DMS114 treated with DMSO at 0.1 percent for 48 hours (cell line): Measurements from ENCODE around the gene FNDC11.
"Not testable (repeated sequence)": the region's sequence is repeated elsewhere in the genome, so short reads cannot be mapped to it uniquely, and the experiment has no call there.

ENCODE experiments used
- DNase-seq: peaks from one replicate; lab custom pipeline; 2025; ENCODE audit not compliant: unreplicated experiment; lab: John Stamatoyannopoulos, UW

The FNDC11 gene

GRCh38 chr20:63597651-63598478 lies 43.9 kb downstream of the FNDC11 start:
- no peak for DNase-seq

GRCh38 chr20:63598479-63599395 lies 44.8 kb downstream of the FNDC11 start:
- DNase-seq: no peak

DNA sequence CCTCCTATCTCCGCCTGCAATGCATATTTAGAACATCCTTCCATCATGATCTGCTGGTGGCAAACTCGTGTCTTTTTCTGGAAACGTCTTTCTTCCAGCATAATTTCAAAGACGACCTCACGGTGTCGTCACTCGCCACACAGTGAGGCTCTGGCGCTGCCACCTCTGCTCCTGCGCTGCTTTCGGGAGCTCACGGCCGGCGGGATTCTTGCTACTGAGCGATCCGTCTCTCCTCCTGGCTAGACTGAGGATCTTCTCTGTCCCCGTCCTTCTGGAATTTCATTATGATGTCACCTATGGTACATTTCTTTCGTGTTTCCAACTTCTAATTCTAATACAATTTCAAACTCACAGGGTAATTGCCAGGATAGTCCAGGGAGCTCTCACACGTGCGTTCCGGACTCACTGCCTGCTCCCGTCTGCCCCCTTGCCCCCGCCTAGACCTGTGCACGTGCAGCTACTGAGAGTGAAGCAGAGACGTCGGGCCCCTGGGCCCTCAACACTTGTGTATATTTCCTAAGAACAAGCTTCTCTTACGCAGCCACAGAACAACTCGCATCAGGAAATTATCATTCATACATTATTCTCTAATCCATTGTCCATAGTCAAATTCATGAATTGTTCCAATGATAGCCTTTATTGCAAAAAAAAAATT lies 45.6 kb downstream of the FNDC11 start:
- no peak for DNase-seq

DNA sequence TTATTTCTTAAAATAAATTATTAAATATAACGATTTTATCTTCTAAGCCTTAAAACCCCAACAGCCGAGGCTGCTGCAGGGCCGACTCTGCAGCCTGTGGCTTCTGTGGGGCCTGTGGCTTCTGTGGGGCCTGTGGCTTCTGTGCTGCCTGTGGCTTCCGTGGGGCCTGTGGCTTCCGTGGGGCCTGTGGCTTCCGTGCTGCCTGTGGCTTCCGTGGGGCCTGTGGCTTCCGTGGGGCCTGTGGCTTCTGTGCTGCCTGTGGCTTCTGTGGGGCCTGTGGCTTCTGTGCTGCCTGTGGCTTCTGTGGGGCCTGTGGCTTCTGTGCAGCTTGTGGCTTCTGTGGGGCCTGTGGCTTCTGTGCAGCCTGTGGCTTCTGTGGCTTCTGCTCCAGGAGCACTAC lies 47.7 kb downstream of the FNDC11 start:
- DNase-seq: not testable (repeated sequence)

- no peak for DNase-seq
Measured at GRCh38 chr20:63602321-63602720, 48.4 kb downstream of the FNDC11 start.
